ENCODE data around the gene NKIRAS1.

Gene NKIRAS1

GRCh38 chr3:23961913-23962312, 45.1 kb upstream of the NKIRAS1 start:
- Histone ChIP-seq H3K9me3 (ENCODE audit: control insufficient read depth, insufficient read depth, low read depth, low read length) (no peaks in the 10 kb centered on the region), H3K4me1 (ENCODE audit: control insufficient read depth, insufficient read depth, low read length) (no peaks in the 10 kb centered on the region; the same call in 1 of the 2 replicates), H3K36me3 (ENCODE audit: control insufficient read depth in 2 of 2, insufficient read depth in 1 of 2, low read length in 2 of 2) (peaks cover 19 to 49% of the 10 kb centered on the region in 2 experiments; a peak in 2 of 3 replicates), H3K27ac (ENCODE audit: extremely low read depth, low read depth, low read length) (no peak overlapping the region), H3K4me3 (ENCODE audit: low read depth, low read length) (no peak overlapping the region)
- ChIA-PET CTCF (interaction anchor here (1.4 kb wide), 1 partner anchor 11 kb away, joined by 3 read pairs; no protein-coding TSS in a partner anchor), POLR2A (interaction anchor here (1.5 to 1.6 kb wide), 2 partner anchors 41 to 45 kb away, joined by 3 to 4 read pairs; partner anchors contain the start of genes NKIRAS1 and RPL15)
- TF ChIP-seq ZNF366 (tag by site-specific recombination; conservative IDR thresholded peaks at IDR 0.05) (no peak), ZNF26 (tag by site-specific recombination; IDR thresholded peaks at IDR 0.05) (no peak), ZNF610 (tag by site-specific recombination; IDR thresholded peaks at IDR 0.05; ENCODE audit: borderline replicate concordance) (no peak), GLI4 (tag by site-specific recombination; IDR thresholded peaks at IDR 0.05) (no peak), ZNF600 (tag by site-specific recombination; IDR thresholded peaks at IDR 0.05) (no peak), ZNF184 (tag by site-specific recombination; IDR thresholded peaks at IDR 0.05) (no peak), BCL6B (tag by site-specific recombination; IDR thresholded peaks at IDR 0.05) (no peak), ZNF274 (IDR thresholded peaks at IDR 0.05; ENCODE audit: low read length) (no peak), ZNF274 (tag by site-specific recombination; IDR thresholded peaks at IDR 0.05; ENCODE audit: borderline replicate concordance) (no peak), ZNF785 (tag by site-specific recombination; IDR thresholded peaks at IDR 0.05) (no peak), CTCF (tag by site-specific recombination; IDR thresholded peaks at IDR 0.05) (no peak), REPIN1 (tag by site-specific recombination; IDR thresholded peaks at IDR 0.05; ENCODE audit: low read depth) (no peak)

- TF ChIP-seq ZNF416 (tag by site-specific recombination; IDR thresholded peaks at IDR 0.05) (no peak), IKZF3 (tag by site-specific recombination; IDR thresholded peaks at IDR 0.05) (no peak), SETDB1 (IDR thresholded peaks at IDR 0.05; ENCODE audit: insufficient read length, low read length) (no peak), ZNF488 (tag by site-specific recombination; IDR thresholded peaks at IDR 0.05) (no peak), PRDM6 (tag by site-specific recombination; IDR thresholded peaks at IDR 0.05) (no peak)
- H3K27ac ChIP-seq (ENCODE audit: extremely low read depth, low read depth, low read length): no peak overlapping the region
- H3K36me3 ChIP-seq (ENCODE audit: control insufficient read depth in 2 of 2, insufficient read depth in 1 of 2, low read length in 2 of 2): peaks cover 15 to 47% of the 10 kb centered on the region in 2 experiments; a peak in 2 of 3 replicates
- CTCF ChIA-PET: interaction anchor here (0.7 kb wide), 1 partner anchor 206 kb away, joined by 4 read pairs; no protein-coding TSS in a partner anchor
- no peaks in the 10 kb centered on the region; the same call in 1 of the 2 replicates for H3K4me1 ChIP-seq (ENCODE audit: control insufficient read depth, insufficient read depth, low read length)
- H3K9me3 ChIP-seq (ENCODE audit: control insufficient read depth, insufficient read depth, low read depth, low read length): no peaks in the 10 kb centered on the region
- POLR2A ChIA-PET: interaction anchor here (0.7 to 0.8 kb wide), 2 partner anchors 17 to 44 kb away, joined by 3 to 5 read pairs; partner anchors contain the start of genes NKIRAS1 and RPL15
- no peak overlapping the region for H3K4me3 ChIP-seq (ENCODE audit: low read depth, low read length)
These were observed 44.3 kb upstream of the NKIRAS1 start for GRCh38 chr3:23961066-23961465.
